K562 (cell line): ENCODE results near the gene TMEM156. TPM values are rescaled to one million over a fixed set of nuclear protein-coding genes. Genes with fewer than 3 reads are reported as not detected.

Experiments used
- ATF7 ChIP-seq: fragments of 450-650 bp; IDR thresholded peaks from 2 replicates; pipeline ENCODE4 v1.7.1; 2014; ENCODE audit warnings: mild to moderate bottlenecking, moderate library complexity
- CAMTA2 ChIP-seq: fragments of 250-450 bp; sonication (Bioruptor Pico); conservative IDR thresholded peaks from 2 replicates; pipeline ENCODE4 v1.5.1; 2022
- DPF2 ChIP-seq: fragments of 450-650 bp; IDR thresholded peaks from 2 replicates; pipeline ENCODE4 v1.6.1; 2016
- E2F8 ChIP-seq: fragments of 450-650 bp; IDR thresholded peaks from 2 replicates; pipeline ENCODE4 v1.7.1; 2018; ENCODE audit warnings: mild to moderate bottlenecking, low read depth; ENCODE audit not compliant: partially characterized antibody
- E4F1 ChIP-seq: fragments of 250-450 bp; sonication (Bioruptor Pico); IDR thresholded peaks from 2 replicates; pipeline ENCODE4 v1.5.0; 2021; ENCODE audit warnings: mild to moderate bottlenecking, borderline replicate concordance
- EGR1 ChIP-seq: fragments of 450-650 bp; conservative IDR thresholded peaks from 2 replicates; pipeline ENCODE4 v1.6.1; 2017; ENCODE audit warnings: mild to moderate bottlenecking
- EP400 ChIP-seq: fragments of 450-650 bp; IDR thresholded peaks from 2 replicates; pipeline ENCODE4 v1.6.1; 2017; ENCODE audit warnings: antibody characterized with exemption, mild to moderate bottlenecking, moderate library complexity
- HDGF ChIP-seq: fragments of 450-650 bp; IDR thresholded peaks from 2 replicates; pipeline ENCODE4 v1.6.1; 2016
- HMBOX1 ChIP-seq: sonication (generic); IDR thresholded peaks from 2 replicates; pipeline ENCODE4 v1.6.1; 2016
- HMG20A ChIP-seq: fragments of 450-650 bp; formaldehyde crosslinking; conservative IDR thresholded peaks from 2 replicates; pipeline ENCODE4 v1.4.0; 2020; ENCODE audit warnings: mild to moderate bottlenecking, mixed read lengths
- MECOM ChIP-seq: fragments of 250-450 bp; sonication (Bioruptor Pico); IDR thresholded peaks from 2 replicates; pipeline ENCODE4 v1.8.0; 2022; ENCODE audit warnings: inconsistent platforms
- NR1H2 ChIP-seq: sonication (generic); formaldehyde crosslinking; IDR thresholded peaks from 2 replicates; pipeline ENCODE4 v1.4.0; 2020; ENCODE audit warnings: mild to moderate bottlenecking, missing genetic modification reagents
- POLR2AphosphoS5 ChIP-seq: IDR thresholded peaks from 2 replicates; pipeline ENCODE4 v1.6.1; 2011; ENCODE audit warnings: mild to moderate bottlenecking, low read depth, low read length, moderate library complexity; ENCODE audit not compliant: control insufficient read depth, insufficient read depth
- PRMT5 ChIP-seq: sonication (generic); formaldehyde crosslinking; IDR thresholded peaks from 2 replicates; pipeline ENCODE4 v1.5.0; 2020; ENCODE audit warnings: missing genetic modification reagents
- RB1 ChIP-seq: fragments of 450-650 bp; IDR thresholded peaks from 2 replicates; pipeline ENCODE4 v1.6.1; 2017; ENCODE audit warnings: low read depth, mild to moderate bottlenecking
- SMARCC2 ChIP-seq: fragments of 450-650 bp; IDR thresholded peaks from 2 replicates; pipeline ENCODE4 v1.6.1; 2017; ENCODE audit warnings: antibody characterized with exemption, moderate library complexity, mild to moderate bottlenecking, low read depth
- SPI1 ChIP-seq: IDR thresholded peaks from 2 replicates; pipeline ENCODE4 v1.6.1; 2011; ENCODE audit warnings: low read depth, low read length, control low read depth, borderline replicate concordance
- ZBTB26 ChIP-seq: fragments of 450-650 bp; formaldehyde crosslinking; IDR thresholded peaks from 2 replicates; pipeline ENCODE4 v1.4.0; 2022; ENCODE audit warnings: missing genetic modification characterization
- ZC3H8 ChIP-seq: fragments of 450-650 bp; IDR thresholded peaks from 2 replicates; pipeline ENCODE4 v1.6.1; 2017
- ZNF133 ChIP-seq: fragments of 250-450 bp; sonication (Bioruptor Pico); IDR thresholded peaks from 2 replicates; pipeline ENCODE4 v1.4.0; 2020; ENCODE audit warnings: mild to moderate bottlenecking
- ZNF384 ChIP-seq: IDR thresholded peaks from 2 replicates; pipeline ENCODE4 v1.6.1; 2012; ENCODE audit warnings: low read depth, low read length, improper control_type of control experiment
- ZNF644 ChIP-seq: fragments of 200-800 bp; sonication (Bioruptor generic); IDR thresholded peaks from 2 replicates; pipeline ENCODE4 v1.6.1; 2016; ENCODE audit warnings: low read depth, missing genetic modification characterization, missing compliant biosample characterization
- polyA plus RNA-seq, 8 experiments: library from polyadenylated mRNA; depleted of rRNA in 4 of 8; stranded (reverse) in 5 of 8; unstranded in 3 of 8; fragments of >200 nt; fragmentation: Nextera tagmentation in 2 of 8; fragmentation: Illumina TruSeq in 1 of 8; extraction: Ambion mirVana in 2 of 8; extraction: Trizol in 1 of 8; gene quantifications; 2 replicates each; pipeline versions ENCODE4 v1.2.1 to v1.2.3, GENCODE V29; 2011 to 2014; ENCODE audit warnings: inconsistent platforms in 1 of 8, missing spikeins in 1 of 8
- total RNA-seq, 7 experiments: library from RNA; depleted of rRNA in 6 of 7; stranded (reverse); fragments of >200 nt in 6 of 7; fragmentation: Illumina TruSeq in 2 of 7; extraction: Trizol in 2 of 7; gene quantifications; 2 replicates each; pipeline versions ENCODE4 v1.2.1 to v1.2.3, GENCODE V29; 2011 to 2021; ENCODE audit warnings: low replicate concordance in 1 of 7
- TF ChIP-seq, protein P1 (sequence below): fragments of 450-650 bp; IDR thresholded peaks from 2 replicates; pipeline ENCODE4 v1.6.1; 2016; ENCODE audit warnings: antibody characterized with exemption

The TMEM156 gene
- total and polyA plus RNA-seq, 9 of the 15 experiments (the other 6 are each of a cell fraction or from before 2014, with no cell fraction given), result 3.5 to 9.6 (median 6.4) TPM

- TF ChIP-seq, protein P1, sequence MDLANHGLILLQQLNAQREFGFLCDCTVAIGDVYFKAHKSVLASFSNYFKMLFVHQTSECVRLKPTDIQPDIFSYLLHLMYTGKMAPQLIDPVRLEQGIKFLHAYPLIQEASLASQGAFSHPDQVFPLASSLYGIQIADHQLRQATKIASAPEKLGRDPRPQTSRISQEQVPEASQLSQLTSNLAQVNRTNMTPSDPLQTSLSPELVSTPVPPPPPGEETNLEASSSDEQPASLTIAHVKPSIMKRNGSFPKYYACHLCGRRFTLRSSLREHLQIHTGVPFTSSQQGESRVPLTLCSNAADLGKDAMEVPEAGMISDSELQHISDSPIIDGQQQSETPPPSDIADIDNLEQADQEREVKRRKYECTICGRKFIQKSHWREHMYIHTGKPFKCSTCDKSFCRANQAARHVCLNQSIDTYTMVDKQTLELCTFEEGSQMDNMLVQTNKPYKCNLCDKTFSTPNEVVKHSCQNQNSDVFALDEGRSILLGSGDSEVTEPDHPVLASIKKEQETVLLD, result peak; percentile 31; the same call in 1 of the 2 replicates
- 0 out of 2 replicates have a peak, but pooled peaks have one; percentile 9 for TF ChIP-seq SPI1
- TF ChIP-seq E4F1, result no peak
- peak; percentile 21; the same call in 1 of the 2 replicates for TF ChIP-seq POLR2AphosphoS5
- TF ChIP-seq EP400, result no peak
- no peak for TF ChIP-seq ZC3H8
- TF ChIP-seq EGR1, result peak; percentile 59
- no peak for TF ChIP-seq ZNF384
- TF ChIP-seq RB1, result no peak
- 0 out of 2 replicates have a peak, but pooled peaks have one; percentile 8 for TF ChIP-seq ATF7
- TF ChIP-seq HMBOX1, result peak; percentile 64
- TF ChIP-seq SMARCC2, result no peak
- TF ChIP-seq CAMTA2 (CRISPR knock-in tag), result no peak
- no peak for TF ChIP-seq E2F8
- TF ChIP-seq DPF2, result no peak
- TF ChIP-seq ZNF133, result no peak
- no peak for TF ChIP-seq MECOM (CRISPR knock-in tag)
- TF ChIP-seq HDGF, result no peak
- no peak for TF ChIP-seq NR1H2 (CRISPR knock-in tag)
- no peak for TF ChIP-seq HMG20A (CRISPR knock-in tag)
- TF ChIP-seq ZBTB26, result no peak
- TF ChIP-seq ZNF644 (tag), result no peak
- TF ChIP-seq PRMT5, result no peak
These were observed 12.3 kb upstream of the TMEM156 start (continued) for GRCh38 chr4:39044364-39044955.
